GM13977 (cell line): Measurements from ENCODE around the gene BABAM2.
"Not testable (repeated sequence)": the region's sequence is repeated elsewhere in the genome, so short reads cannot be mapped to it uniquely, and the experiment has no call there.

ENCODE experiments used
- DNase-seq: peaks from one replicate; pipeline ENCODE4 v3.0.0; 2012; ENCODE audit warnings: low spot score
- CTCF ChIP-seq: IDR thresholded peaks from 2 replicates; pipeline ENCODE4 v1.5.1; 2012; ENCODE audit warnings: mild to moderate bottlenecking, control low read depth; ENCODE audit not compliant: insufficient read depth; ENCODE audit errors: extremely low read depth, missing control alignments
- in situ Hi-C: fragments of 300-500 bp; cut with MboI; formaldehyde crosslinking; loops from one replicate; pipeline ENCODE4 v1.12.0; 2022; ENCODE audit warnings: low sequenced_read_pairs, low pct_unique_long_range_greater_than_20kb, mixed read lengths, inconsistent platforms; ENCODE audit not compliant: unreplicated experiment

BABAM2 gene

GRCh38 chr2:27966466-27966865, 75.9 kb downstream of the BABAM2 start:
- in situ Hi-C loops = no loop called here
- DNase-seq = no peak
- TF ChIP-seq CTCF = no peak

GRCh38 chr2:27967076-27967475, 76.5 kb downstream of the BABAM2 start:
- DNase-seq = no peak
- in situ Hi-C loops = no loop called here
- TF ChIP-seq CTCF = no peak

- DNase-seq, in situ Hi-C loops: not testable (repeated sequence)
These were observed 77.5 kb downstream of the BABAM2 start for GRCh38 chr2:27968045-27968444.

- in situ Hi-C loops = not testable (repeated sequence)
These were observed 78.4 kb downstream of the BABAM2 start for GRCh38 chr2:27968957-27969356.

GRCh38 chr2:27972311-27972710, 81.8 kb downstream of the BABAM2 start:
- DNase-seq = no peak
- in situ Hi-C loops = no loop called here
- TF ChIP-seq CTCF = no peak

More at GRCh38 chr2:27968957-27969356, 78.4 kb downstream of the BABAM2 start:
- DNase-seq = not testable (repeated sequence)

- in situ Hi-C loops = no loop called here
- TF ChIP-seq CTCF = no peak
- DNase-seq = no peak
These were observed 83.1 kb downstream of the BABAM2 start for GRCh38 chr2:27973592-27973991.

- TF ChIP-seq CTCF = no peak
- in situ Hi-C loops = no loop called here
These were observed 85.8 kb downstream of the BABAM2 start for GRCh38 chr2:27976308-27976707.

GRCh38 chr2:27977731-27978312, 87.3 kb downstream of the BABAM2 start:
- no peak for TF ChIP-seq CTCF
- no peak for DNase-seq
- in situ Hi-C loops = no loop called here

More at GRCh38 chr2:27976308-27976707, 85.8 kb downstream of the BABAM2 start:
- DNase-seq = no peak

- DNase-seq, in situ Hi-C loops: not testable (repeated sequence)
These were observed 88.2 kb downstream of the BABAM2 start for GRCh38 chr2:27978761-27979160.
